ENCODE results near the gene LRRC28. TPM values are rescaled to one million over a fixed set of nuclear protein-coding genes. Genes with fewer than 3 reads are reported as not detected.

Gene LRRC28
- polyA plus RNA-seq, 1 of the 3 experiments (the other 2 are of a cell fraction) = 15.2 TPM

DNA sequence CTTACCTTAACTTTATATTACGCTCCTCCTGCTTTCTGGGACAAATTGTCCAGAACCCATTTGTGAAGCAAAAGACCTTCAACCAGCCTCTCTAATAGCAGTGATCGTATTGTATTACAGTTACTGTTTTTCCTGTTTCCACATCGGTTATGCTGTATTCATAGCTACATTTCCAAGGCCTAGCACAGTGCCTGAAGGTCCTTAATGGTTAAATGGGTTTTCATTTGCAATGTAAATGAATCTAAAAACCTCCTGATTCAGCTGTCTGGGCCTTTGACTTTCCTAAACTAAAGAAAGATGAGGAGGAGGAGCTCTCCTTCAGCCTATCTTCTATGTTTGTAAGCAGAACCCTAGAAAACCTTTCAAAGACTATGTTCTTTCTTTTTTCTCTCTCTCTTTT, 99.1 kb downstream of the LRRC28 start:
- no peaks in the 10 kb centered on the region for H3K9me2 ChIP-seq
- no peaks in the 10 kb centered on the region for H3K79me2 ChIP-seq (ENCODE audit: insufficient read depth)
- DNase-seq = no peak
- H3K36me3 ChIP-seq (replicated peaks in 1 of 2; ENCODE audit: control insufficient read depth in 1 of 2, insufficient read depth in 2 of 2, low read length in 1 of 2) = peaks cover 3 to 5% of the 10 kb centered on the region in 2 experiments
- no peak overlapping the region for H3K4me2 ChIP-seq
- POLR2A ChIA-PET = no interaction called here
- H3F3A ChIP-seq (replicated peaks; ENCODE audit: insufficient read depth) = no peaks in the 10 kb centered on the region
- no peaks in the 10 kb centered on the region for H3K4me1 ChIP-seq (ENCODE audit: control insufficient read depth in 1 of 2, insufficient read depth in 2 of 2, low read depth in 1 of 2, low read length in 1 of 2)
- H3K9ac ChIP-seq = no peak overlapping the region
- H3K4me3 ChIP-seq (ENCODE audit: low read depth in 2 of 2, low read length in 1 of 2) = no peak overlapping the region
- no peaks in the 10 kb centered on the region for H3K27me3 ChIP-seq (ENCODE audit: insufficient read depth)
- no peak overlapping the region for H2AFZ ChIP-seq (ENCODE audit: low read depth)
- CTCF ChIA-PET = no interaction called here
- H4K20me1 ChIP-seq (ENCODE audit: insufficient read depth) = no peaks in the 10 kb centered on the region
- TF ChIP-seq SIN3A (IDR thresholded peaks at IDR 0.05; ENCODE audit: borderline replicate concordance, low read depth, low read length) (no peak), FOXJ3 (CRISPR knock-in tag; IDR thresholded peaks at IDR 0.05) (no peak), TEAD4 (IDR thresholded peaks at IDR 0.05; ENCODE audit: borderline replicate concordance, insufficient read depth) (no peak), EP300 (IDR thresholded peaks at IDR 0.05; ENCODE audit: borderline replicate concordance in 1 of 2, low read depth in 1 of 2, low read length in 1 of 2) (no peak), RXRA (IDR thresholded peaks at IDR 0.05; ENCODE audit: borderline replicate concordance, low read depth) (no peak), MXI1 (IDR thresholded peaks at IDR 0.05; ENCODE audit: low read depth, low read length) (no peak), TAF1 (IDR thresholded peaks at IDR 0.05; ENCODE audit: borderline replicate concordance, low read depth, low read length) (no peak), TCF12 (IDR thresholded peaks at IDR 0.05) (no peak), JUND (IDR thresholded peaks at IDR 0.05) (no peak), RFX5 (IDR thresholded peaks at IDR 0.05; ENCODE audit: low read length) (no peak), GABPA (IDR thresholded peaks at IDR 0.05; ENCODE audit: low read depth) (no peak), CHD2 (IDR thresholded peaks at IDR 0.05; ENCODE audit: low read length, partially characterized antibody) (no peak), MEF2A (IDR thresholded peaks at IDR 0.05; ENCODE audit: borderline replicate concordance, low read depth) (no peak), NRF1 (IDR thresholded peaks at IDR 0.05; ENCODE audit: low read depth, low read length) (no peak), POLR2AphosphoS5 (IDR thresholded peaks at IDR 0.05; ENCODE audit: low read depth, low read length) (no peak), FOSL2 (IDR thresholded peaks at IDR 0.05; ENCODE audit: borderline replicate concordance, low read depth) (no peak), RAD21 (IDR thresholded peaks at IDR 0.05; ENCODE audit: low read length) (no peak)
- TF ChIP-seq, protein P1, sequence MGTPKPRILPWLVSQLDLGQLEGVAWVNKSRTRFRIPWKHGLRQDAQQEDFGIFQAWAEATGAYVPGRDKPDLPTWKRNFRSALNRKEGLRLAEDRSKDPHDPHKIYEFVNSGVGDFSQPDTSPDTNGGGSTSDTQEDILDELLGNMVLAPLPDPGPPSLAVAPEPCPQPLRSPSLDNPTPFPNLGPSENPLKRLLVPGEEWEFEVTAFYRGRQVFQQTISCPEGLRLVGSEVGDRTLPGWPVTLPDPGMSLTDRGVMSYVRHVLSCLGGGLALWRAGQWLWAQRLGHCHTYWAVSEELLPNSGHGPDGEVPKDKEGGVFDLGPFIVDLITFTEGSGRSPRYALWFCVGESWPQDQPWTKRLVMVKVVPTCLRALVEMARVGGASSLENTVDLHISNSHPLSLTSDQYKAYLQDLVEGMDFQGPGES (IDR thresholded peaks at IDR 0.05; ENCODE audit: low read depth, low read length) = no peak
- TF ChIP-seq, protein P2, sequence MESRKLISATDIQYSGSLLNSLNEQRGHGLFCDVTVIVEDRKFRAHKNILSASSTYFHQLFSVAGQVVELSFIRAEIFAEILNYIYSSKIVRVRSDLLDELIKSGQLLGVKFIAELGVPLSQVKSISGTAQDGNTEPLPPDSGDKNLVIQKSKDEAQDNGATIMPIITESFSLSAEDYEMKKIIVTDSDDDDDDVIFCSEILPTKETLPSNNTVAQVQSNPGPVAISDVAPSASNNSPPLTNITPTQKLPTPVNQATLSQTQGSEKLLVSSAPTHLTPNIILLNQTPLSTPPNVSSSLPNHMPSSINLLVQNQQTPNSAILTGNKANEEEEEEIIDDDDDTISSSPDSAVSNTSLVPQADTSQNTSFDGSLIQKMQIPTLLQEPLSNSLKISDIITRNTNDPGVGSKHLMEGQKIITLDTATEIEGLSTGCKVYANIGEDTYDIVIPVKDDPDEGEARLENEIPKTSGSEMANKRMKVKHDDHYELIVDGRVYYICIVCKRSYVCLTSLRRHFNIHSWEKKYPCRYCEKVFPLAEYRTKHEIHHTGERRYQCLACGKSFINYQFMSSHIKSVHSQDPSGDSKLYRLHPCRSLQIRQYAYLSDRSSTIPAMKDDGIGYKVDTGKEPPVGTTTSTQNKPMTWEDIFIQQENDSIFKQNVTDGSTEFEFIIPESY (IDR thresholded peaks at IDR 0.05; ENCODE audit: borderline replicate concordance, low read depth) = no peak
- TF ChIP-seq, protein P3, sequence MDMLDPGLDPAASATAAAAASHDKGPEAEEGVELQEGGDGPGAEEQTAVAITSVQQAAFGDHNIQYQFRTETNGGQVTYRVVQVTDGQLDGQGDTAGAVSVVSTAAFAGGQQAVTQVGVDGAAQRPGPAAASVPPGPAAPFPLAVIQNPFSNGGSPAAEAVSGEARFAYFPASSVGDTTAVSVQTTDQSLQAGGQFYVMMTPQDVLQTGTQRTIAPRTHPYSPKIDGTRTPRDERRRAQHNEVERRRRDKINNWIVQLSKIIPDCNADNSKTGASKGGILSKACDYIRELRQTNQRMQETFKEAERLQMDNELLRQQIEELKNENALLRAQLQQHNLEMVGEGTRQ (IDR thresholded peaks at IDR 0.05; ENCODE audit: borderline replicate concordance, low read depth, low read length) = no peak
- no peak overlapping the region for H3K27ac ChIP-seq (ENCODE audit: low read depth in 2 of 2, low read length in 1 of 2)
- H3K9me3 ChIP-seq = no peaks in the 10 kb centered on the region
- WGBS (ENCODE audit: low lambda C conversion rate) = 91% methylated on average over 3 of the region's 3 CpGs
